ENCODE results near the gene KCNQ1. TPM values are rescaled to one million over a fixed set of nuclear protein-coding genes. Genes with fewer than 3 reads are reported as not detected.

KCNQ1 gene
- polyA plus RNA-seq, 1 of the 3 experiments (the other 2 are of a cell fraction) = 0.05 TPM

GRCh38 chr11:2721210-2721916 lies 276.6 kb downstream of the KCNQ1 start:
- WGBS (ENCODE audit: low lambda C conversion rate) = 71% methylated on average over 15 of the region's 27 CpGs
- TF ChIP-seq SMC3 (IDR thresholded peaks at IDR 0.05; ENCODE audit: low read depth, low read length) (no peak), TEAD4 (IDR thresholded peaks at IDR 0.05; ENCODE audit: borderline replicate concordance, insufficient read depth) (no peak), POLR2AphosphoS5 (IDR thresholded peaks at IDR 0.05; ENCODE audit: low read depth, low read length) (no peak), REST (IDR thresholded peaks at IDR 0.05; ENCODE audit: low read depth, low read length) (no peak), IRF3 (IDR thresholded peaks at IDR 0.05; ENCODE audit: low read depth, low read length) (no peak), CHD2 (IDR thresholded peaks at IDR 0.05; ENCODE audit: low read length, partially characterized antibody) (no peak), RXRA (IDR thresholded peaks at IDR 0.05; ENCODE audit: borderline replicate concordance, low read depth) (no peak), MXI1 (IDR thresholded peaks at IDR 0.05; ENCODE audit: low read depth, low read length) (no peak), USF1 (IDR thresholded peaks at IDR 0.05; ENCODE audit: borderline replicate concordance, low read depth) (no peak), ELF1 (IDR thresholded peaks at IDR 0.05) (no peak), TAF1 (IDR thresholded peaks at IDR 0.05; ENCODE audit: borderline replicate concordance, low read depth, low read length) (no peak), MEF2A (IDR thresholded peaks at IDR 0.05; ENCODE audit: borderline replicate concordance, low read depth) (no peak), FOXJ3 (CRISPR knock-in tag; IDR thresholded peaks at IDR 0.05) (no peak), RCOR1 (IDR thresholded peaks at IDR 0.05; ENCODE audit: low read length) (no peak), GATA2 (CRISPR knock-in tag; IDR thresholded peaks at IDR 0.05) (no peak)
- TF ChIP-seq, protein P1, sequence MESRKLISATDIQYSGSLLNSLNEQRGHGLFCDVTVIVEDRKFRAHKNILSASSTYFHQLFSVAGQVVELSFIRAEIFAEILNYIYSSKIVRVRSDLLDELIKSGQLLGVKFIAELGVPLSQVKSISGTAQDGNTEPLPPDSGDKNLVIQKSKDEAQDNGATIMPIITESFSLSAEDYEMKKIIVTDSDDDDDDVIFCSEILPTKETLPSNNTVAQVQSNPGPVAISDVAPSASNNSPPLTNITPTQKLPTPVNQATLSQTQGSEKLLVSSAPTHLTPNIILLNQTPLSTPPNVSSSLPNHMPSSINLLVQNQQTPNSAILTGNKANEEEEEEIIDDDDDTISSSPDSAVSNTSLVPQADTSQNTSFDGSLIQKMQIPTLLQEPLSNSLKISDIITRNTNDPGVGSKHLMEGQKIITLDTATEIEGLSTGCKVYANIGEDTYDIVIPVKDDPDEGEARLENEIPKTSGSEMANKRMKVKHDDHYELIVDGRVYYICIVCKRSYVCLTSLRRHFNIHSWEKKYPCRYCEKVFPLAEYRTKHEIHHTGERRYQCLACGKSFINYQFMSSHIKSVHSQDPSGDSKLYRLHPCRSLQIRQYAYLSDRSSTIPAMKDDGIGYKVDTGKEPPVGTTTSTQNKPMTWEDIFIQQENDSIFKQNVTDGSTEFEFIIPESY (IDR thresholded peaks at IDR 0.05; ENCODE audit: borderline replicate concordance, low read depth) = no peak
- TF ChIP-seq, protein P2, sequence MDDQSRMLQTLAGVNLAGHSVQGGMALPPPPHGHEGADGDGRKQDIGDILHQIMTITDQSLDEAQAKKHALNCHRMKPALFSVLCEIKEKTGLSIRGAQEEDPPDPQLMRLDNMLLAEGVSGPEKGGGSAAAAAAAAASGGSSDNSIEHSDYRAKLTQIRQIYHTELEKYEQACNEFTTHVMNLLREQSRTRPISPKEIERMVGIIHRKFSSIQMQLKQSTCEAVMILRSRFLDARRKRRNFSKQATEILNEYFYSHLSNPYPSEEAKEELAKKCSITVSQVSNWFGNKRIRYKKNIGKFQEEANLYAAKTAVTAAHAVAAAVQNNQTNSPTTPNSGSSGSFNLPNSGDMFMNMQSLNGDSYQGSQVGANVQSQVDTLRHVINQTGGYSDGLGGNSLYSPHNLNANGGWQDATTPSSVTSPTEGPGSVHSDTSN (IDR thresholded peaks at IDR 0.05) = no peak
- Histone ChIP-seq H3F3A (replicated peaks; ENCODE audit: insufficient read depth) (no peaks in the 10 kb centered on the region), H3K9me3 (no peaks in the 10 kb centered on the region), H3K27ac (ENCODE audit: low read depth in 2 of 2, low read length in 1 of 2) (no peak overlapping the region), H3K36me3 (replicated peaks in 1 of 2; ENCODE audit: control insufficient read depth in 1 of 2, insufficient read depth in 2 of 2, low read length in 1 of 2) (no peaks in the 10 kb centered on the region), H3K4me1 (ENCODE audit: control insufficient read depth in 1 of 2, insufficient read depth in 2 of 2, low read depth in 1 of 2, low read length in 1 of 2) (peaks cover 0 to 32% of the 10 kb centered on the region in 2 experiments; a peak in 1 of 4 replicates), H3K27me3 (ENCODE audit: insufficient read depth) (no peaks in the 10 kb centered on the region), H4K20me1 (ENCODE audit: insufficient read depth) (no peaks in the 10 kb centered on the region), H2AFZ (ENCODE audit: low read depth) (no peak overlapping the region), H3K79me2 (ENCODE audit: insufficient read depth) (no peaks in the 10 kb centered on the region), H3K4me3 (ENCODE audit: low read depth in 2 of 2, low read length in 1 of 2) (no peak overlapping the region), H3K4me2 (no peak overlapping the region), H3K9ac (no peak overlapping the region), H3K9me2 (no peaks in the 10 kb centered on the region)
- ChIA-PET POLR2A (no interaction called here), CTCF (interaction anchor here (0.9 kb wide), 1 partner anchor 16 kb away, joined by 5 read pairs; no protein-coding TSS in a partner anchor)
- no peak for DNase-seq

Measured in SK-N-SH (cell line).